Activated CD4-positive, alpha-beta T cell treated with anti-CD3 and anti-CD28 coated beads for 24 hours (primary cell): ENCODE measurements around the gene BAHCC1.

Experiments
- DNase-seq, 2 donors: peaks; one replicate each; pipeline ENCODE4 v3.0.0-alpha.2; 2020; ENCODE audit warnings: low read depth in 2 of 2

BAHCC1 gene

GRCh38 chr17:81367171-81367570 is 28.1 kb upstream of the BAHCC1 start:
- no peak for DNase-seq

- DNase-seq: no peak
Observed at GRCh38 chr17:81368161-81369022, 26.9 kb upstream of the BAHCC1 start.

GRCh38 chr17:81370294-81370693 is 25.0 kb upstream of the BAHCC1 start:
- no peak for DNase-seq

- DNase-seq: no peak
Observed at GRCh38 chr17:81371910-81372760, 23.1 kb upstream of the BAHCC1 start.

GRCh38 chr17:81373536-81374160 is 21.6 kb upstream of the BAHCC1 start:
- no peak for DNase-seq

GRCh38 chr17:81374890-81375289 is 20.4 kb upstream of the BAHCC1 start:
- DNase-seq: no peak

- DNase-seq: no peak
Observed at GRCh38 chr17:81376946-81377714, 18.1 kb upstream of the BAHCC1 start.

- no peak for DNase-seq
Observed at GRCh38 chr17:81378941-81379511, 16.2 kb upstream of the BAHCC1 start.

- no peak for DNase-seq
Observed at GRCh38 chr17:81379523-81379942, 15.7 kb upstream of the BAHCC1 start.

- no peak for DNase-seq
Observed at GRCh38 chr17:81380131-81380530, 15.1 kb upstream of the BAHCC1 start.

- no peak for DNase-seq
Observed at GRCh38 chr17:81380666-81381518, 14.4 kb upstream of the BAHCC1 start.

GRCh38 chr17:81381632-81382577 is 13.4 kb upstream of the BAHCC1 start:
- no peak for DNase-seq

GRCh38 chr17:81382851-81383250 is 12.4 kb upstream of the BAHCC1 start:
- no peak for DNase-seq

GRCh38 chr17:81383504-81384421 is 11.5 kb upstream of the BAHCC1 start:
- DNase-seq: no peak

- DNase-seq: no peak
Observed at GRCh38 chr17:81384929-81385319, 10.3 kb upstream of the BAHCC1 start.

GRCh38 chr17:81385320-81386111 is 9.7 kb upstream of the BAHCC1 start:
- no peak for DNase-seq

GRCh38 chr17:81386141-81386645 is 9.1 kb upstream of the BAHCC1 start:
- DNase-seq: no peak
